ENCODE measurements around the gene OR8G1.

OR8G1 gene

GRCh38 chr11:124240621-124241397 is at the start of gene OR8G1:
OR8G1 (plus strand) TSS chr11:124241095; CDS start chr11:124249676, 8,581 bp downstream.
- TF ChIP-seq CTCF (IDR thresholded peaks at IDR 0.05; ENCODE audit: insufficient read depth, low read depth, low read length, missing control alignments), result no peak
- no peak within 1 kb of the TSS for H3K4me3 ChIP-seq (ENCODE audit: low read length)
- DNase-seq (ENCODE audit: low read depth), result no peak

GRCh38 chr11:124193221-124194010 is 47.5 kb upstream of the OR8G1 start:
- no peak overlapping the region for H3K4me3 ChIP-seq (ENCODE audit: low read length)
- TF ChIP-seq CTCF (IDR thresholded peaks at IDR 0.05; ENCODE audit: insufficient read depth, low read depth, low read length, missing control alignments), result no peak
- DNase-seq (ENCODE audit: low read depth), result no peak

GRCh38 chr11:124194293-124195188 is 46.4 kb upstream of the OR8G1 start:
- H3K4me3 ChIP-seq (ENCODE audit: low read length), result no peak overlapping the region
- no peak for TF ChIP-seq CTCF (IDR thresholded peaks at IDR 0.05; ENCODE audit: insufficient read depth, low read depth, low read length, missing control alignments)
- DNase-seq (ENCODE audit: low read depth), result peak; percentile 66

GRCh38 chr11:124195189-124195734 is 45.6 kb upstream of the OR8G1 start:
- peak; percentile 76 for DNase-seq (ENCODE audit: low read depth)
- no peak overlapping the region for H3K4me3 ChIP-seq (ENCODE audit: low read length)
- peak; percentile 96 for TF ChIP-seq CTCF (IDR thresholded peaks at IDR 0.05; ENCODE audit: insufficient read depth, low read depth, low read length, missing control alignments)

GRCh38 chr11:124197999-124198398 is 42.9 kb upstream of the OR8G1 start:
- H3K4me3 ChIP-seq (ENCODE audit: low read length), result no peak overlapping the region
- no peak for TF ChIP-seq CTCF (IDR thresholded peaks at IDR 0.05; ENCODE audit: insufficient read depth, low read depth, low read length, missing control alignments)
- DNase-seq (ENCODE audit: low read depth), result no peak

GRCh38 chr11:124198897-124199296 is 42.0 kb upstream of the OR8G1 start:
- TF ChIP-seq CTCF (IDR thresholded peaks at IDR 0.05; ENCODE audit: insufficient read depth, low read depth, low read length, missing control alignments), result no peak
- no peak overlapping the region for H3K4me3 ChIP-seq (ENCODE audit: low read length)
- no peak for DNase-seq (ENCODE audit: low read depth)
